ENCODE results near the gene PARVA.

Gene PARVA

GRCh38 chr11:12567746-12568460, 190.5 kb downstream of the PARVA start:
- Histone ChIP-seq H3K36me3 (ENCODE audit: control insufficient read depth in 5 of 5, insufficient read depth in 5 of 5, low read length in 5 of 5) (no peaks in the 10 kb centered on the region), H3K27ac (ENCODE audit: low read depth, low read length) (no peak overlapping the region), H3K9ac (ENCODE audit: low read length in 5 of 5) (no peak overlapping the region), H3K9me3 (ENCODE audit: control insufficient read depth in 5 of 5, low read length in 5 of 5) (peaks cover 0 to 2% (median 0%) of the 10 kb centered on the region in 5 donors), H3K4me1 (ENCODE audit: control insufficient read depth in 5 of 5, insufficient read depth in 5 of 5, low read length in 5 of 5) (peaks cover 0 to 9% (median 0%) of the 10 kb centered on the region in 5 donors), H3K27me3 (ENCODE audit: control insufficient read depth in 5 of 5, insufficient read depth in 4 of 5, low read length in 5 of 5) (no peaks in the 10 kb centered on the region), H3K4me3 (ENCODE audit: low read depth in 1 of 5, low read length in 5 of 5) (no peak overlapping the region)

- Histone ChIP-seq H3K4me1 (ENCODE audit: control insufficient read depth in 5 of 5, insufficient read depth in 5 of 5, low read length in 5 of 5) (peaks cover 0 to 9% (median 0%) of the 10 kb centered on the region in 5 donors), H3K27ac (ENCODE audit: low read depth, low read length) (no peak overlapping the region), H3K27me3 (ENCODE audit: control insufficient read depth in 5 of 5, insufficient read depth in 4 of 5, low read length in 5 of 5) (no peaks in the 10 kb centered on the region), H3K9me3 (ENCODE audit: control insufficient read depth in 5 of 5, low read length in 5 of 5) (peaks cover 0 to 2% (median 0%) of the 10 kb centered on the region in 5 donors), H3K9ac (ENCODE audit: low read length in 5 of 5) (no peak overlapping the region), H3K4me3 (ENCODE audit: low read depth in 1 of 5, low read length in 5 of 5) (no peak overlapping the region), H3K36me3 (ENCODE audit: control insufficient read depth in 5 of 5, insufficient read depth in 5 of 5, low read length in 5 of 5) (no peaks in the 10 kb centered on the region)
Observed at GRCh38 chr11:12569499-12570425, 192.4 kb downstream of the PARVA start.

- H3K36me3 ChIP-seq (ENCODE audit: control insufficient read depth in 5 of 5, insufficient read depth in 5 of 5, low read length in 5 of 5), result no peaks in the 10 kb centered on the region
- no peaks in the 10 kb centered on the region for H3K27me3 ChIP-seq (ENCODE audit: control insufficient read depth in 5 of 5, insufficient read depth in 4 of 5, low read length in 5 of 5)
- H3K9me3 ChIP-seq (ENCODE audit: control insufficient read depth in 5 of 5, low read length in 5 of 5), result no peaks in the 10 kb centered on the region
- H3K9ac ChIP-seq (ENCODE audit: low read length in 5 of 5), result no peak overlapping the region
- H3K4me3 ChIP-seq (ENCODE audit: low read depth in 1 of 5, low read length in 5 of 5), result no peak overlapping the region
- no peak overlapping the region for H3K27ac ChIP-seq (ENCODE audit: low read depth, low read length)
- peaks cover 0 to 9% (median 0%) of the 10 kb centered on the region in 5 donors for H3K4me1 ChIP-seq (ENCODE audit: control insufficient read depth in 5 of 5, insufficient read depth in 5 of 5, low read length in 5 of 5)
Observed at GRCh38 chr11:12573707-12574485, 196.5 kb downstream of the PARVA start.

- H3K4me3 ChIP-seq (ENCODE audit: low read depth in 1 of 5, low read length in 5 of 5), result no peak overlapping the region
- no peaks in the 10 kb centered on the region for H3K27me3 ChIP-seq (ENCODE audit: control insufficient read depth in 5 of 5, insufficient read depth in 4 of 5, low read length in 5 of 5)
- no peaks in the 10 kb centered on the region for H3K4me1 ChIP-seq (ENCODE audit: control insufficient read depth in 5 of 5, insufficient read depth in 5 of 5, low read length in 5 of 5)
- H3K9ac ChIP-seq (ENCODE audit: low read length in 5 of 5), result no peak overlapping the region
- no peaks in the 10 kb centered on the region for H3K9me3 ChIP-seq (ENCODE audit: control insufficient read depth in 5 of 5, low read length in 5 of 5)
- no peaks in the 10 kb centered on the region for H3K36me3 ChIP-seq (ENCODE audit: control insufficient read depth in 5 of 5, insufficient read depth in 5 of 5, low read length in 5 of 5)
- no peak overlapping the region for H3K27ac ChIP-seq (ENCODE audit: low read depth, low read length)
Observed at GRCh38 chr11:12577725-12578644, 200.6 kb downstream of the PARVA start.

GRCh38 chr11:12581416-12581815, 204.0 kb downstream of the PARVA start:
- Histone ChIP-seq H3K27ac (ENCODE audit: low read depth, low read length) (no peak overlapping the region), H3K4me3 (ENCODE audit: low read depth in 1 of 5, low read length in 5 of 5) (no peak overlapping the region), H3K27me3 (ENCODE audit: control insufficient read depth in 5 of 5, insufficient read depth in 4 of 5, low read length in 5 of 5) (no peaks in the 10 kb centered on the region), H3K4me1 (ENCODE audit: control insufficient read depth in 5 of 5, insufficient read depth in 5 of 5, low read length in 5 of 5) (peaks cover 3 to 10% (median 6%) of the 10 kb centered on the region in 5 donors), H3K36me3 (ENCODE audit: control insufficient read depth in 5 of 5, insufficient read depth in 5 of 5, low read length in 5 of 5) (no peaks in the 10 kb centered on the region), H3K9ac (ENCODE audit: low read length in 5 of 5) (no peak overlapping the region), H3K9me3 (ENCODE audit: control insufficient read depth in 5 of 5, low read length in 5 of 5) (no peaks in the 10 kb centered on the region)

GRCh38 chr11:12581923-12582322, 204.6 kb downstream of the PARVA start:
- Histone ChIP-seq H3K4me3 (ENCODE audit: low read depth in 1 of 5, low read length in 5 of 5) (no peak overlapping the region), H3K27ac (ENCODE audit: low read depth, low read length) (no peak overlapping the region), H3K36me3 (ENCODE audit: control insufficient read depth in 5 of 5, insufficient read depth in 5 of 5, low read length in 5 of 5) (no peaks in the 10 kb centered on the region), H3K9me3 (ENCODE audit: control insufficient read depth in 5 of 5, low read length in 5 of 5) (no peaks in the 10 kb centered on the region), H3K27me3 (ENCODE audit: control insufficient read depth in 5 of 5, insufficient read depth in 4 of 5, low read length in 5 of 5) (no peaks in the 10 kb centered on the region), H3K9ac (ENCODE audit: low read length in 5 of 5) (no peak overlapping the region), H3K4me1 (ENCODE audit: control insufficient read depth in 5 of 5, insufficient read depth in 5 of 5, low read length in 5 of 5) (peaks cover 3 to 14% (median 6%) of the 10 kb centered on the region in 5 donors)

Measured in subcutaneous abdominal adipose tissue (tissue), 5 donors.